ENCODE measurements around the gene LSM12. TPM values are rescaled to one million over a fixed set of nuclear protein-coding genes. Genes with fewer than 3 reads are reported as not detected.
A peak's percentile ranks its signal among the peaks of the same experiment; 100 is the strongest.

The LSM12 gene
- total RNA-seq = 39.1 TPM
- long read RNA-seq, transcript LSM12-201 (5 exons, 2,308 nt) = major isoform, 22 of 25 reads
- long read RNA-seq, partial matches to known transcripts = 0 of 25 reads
- long read RNA-seq, other reads (novel, unspliced or antisense) = 3 of 25 reads

GRCh38 chr17:44066204-44066930, at the start of gene LSM12:
LSM12 (minus strand) TSS chr17:44066671; CDS start chr17:44066587, 84 bp downstream.
- Histone ChIP-seq H3K27ac (peak within 1 kb of the TSS; percentile 88), H3K4me1 (peaks cover 36% of the 10 kb centered on the region), H3K9me3 (no peaks in the 10 kb centered on the region), H3K4me3 (peak within 1 kb of the TSS; percentile 66), H3K27me3 (ENCODE audit: low read depth) (no peaks in the 10 kb centered on the region), H3K36me3 (peaks cover 23% of the 10 kb centered on the region)
- ATAC-seq (peak; percentile 91 to 93), DNase-seq (peak; percentile 92)
- TF ChIP-seq CTCF (IDR thresholded peaks at IDR 0.05) = no peak
- intact Hi-C loops (cut with DNase I) = no loop called here

GRCh38 chr17:44115585-44116415, 49.3 kb upstream of the LSM12 start:
- peak; percentile 71 for TF ChIP-seq CTCF (IDR thresholded peaks at IDR 0.05)

GRCh38 chr17:44113868-44114840, 47.7 kb upstream of the LSM12 start:
- no peak overlapping the region for H3K27ac ChIP-seq
- intact Hi-C loops (cut with DNase I) = no loop called here
- DNase-seq = no peak
- no peak for ATAC-seq
- peaks cover 45% of the 10 kb centered on the region for H3K36me3 ChIP-seq
- H3K27me3 ChIP-seq (ENCODE audit: low read depth) = no peaks in the 10 kb centered on the region
- H3K9me3 ChIP-seq = no peaks in the 10 kb centered on the region
- H3K4me3 ChIP-seq = no peak overlapping the region
- H3K4me1 ChIP-seq = peaks cover 69% of the 10 kb centered on the region
- no peak for TF ChIP-seq CTCF (IDR thresholded peaks at IDR 0.05)

More at GRCh38 chr17:44115585-44116415, 49.3 kb upstream of the LSM12 start:
- H3K9me3 ChIP-seq = no peaks in the 10 kb centered on the region
- H3K4me1 ChIP-seq = peaks cover 67% of the 10 kb centered on the region
- no peak overlapping the region for H3K27ac ChIP-seq
- no peaks in the 10 kb centered on the region for H3K27me3 ChIP-seq (ENCODE audit: low read depth)
- peaks cover 34% of the 10 kb centered on the region for H3K36me3 ChIP-seq
- no peak overlapping the region for H3K4me3 ChIP-seq
- intact Hi-C loops (cut with DNase I) = no loop called here
- DNase-seq (no peak), ATAC-seq (no peak)

GRCh38 chr17:44113382-44113781, 46.9 kb upstream of the LSM12 start:
- Histone ChIP-seq H3K9me3 (no peaks in the 10 kb centered on the region), H3K4me1 (peaks cover 69% of the 10 kb centered on the region), H3K27ac (no peak overlapping the region), H3K4me3 (no peak overlapping the region), H3K36me3 (peaks cover 45% of the 10 kb centered on the region), H3K27me3 (ENCODE audit: low read depth) (no peaks in the 10 kb centered on the region)
- DNase-seq (no peak), ATAC-seq (no peak)
- no peak for TF ChIP-seq CTCF (IDR thresholded peaks at IDR 0.05)
- intact Hi-C loops (cut with DNase I) = no loop called here
